Germinal center (tissue), 1 donor: Measurements from ENCODE around the gene ITGB2.

Experiments used
- DNase-seq: peaks from one replicate; pipeline ENCODE4 v3.0.0; 2012; ENCODE audit warnings: mixed read lengths, low spot score

Gene ITGB2

DNA sequence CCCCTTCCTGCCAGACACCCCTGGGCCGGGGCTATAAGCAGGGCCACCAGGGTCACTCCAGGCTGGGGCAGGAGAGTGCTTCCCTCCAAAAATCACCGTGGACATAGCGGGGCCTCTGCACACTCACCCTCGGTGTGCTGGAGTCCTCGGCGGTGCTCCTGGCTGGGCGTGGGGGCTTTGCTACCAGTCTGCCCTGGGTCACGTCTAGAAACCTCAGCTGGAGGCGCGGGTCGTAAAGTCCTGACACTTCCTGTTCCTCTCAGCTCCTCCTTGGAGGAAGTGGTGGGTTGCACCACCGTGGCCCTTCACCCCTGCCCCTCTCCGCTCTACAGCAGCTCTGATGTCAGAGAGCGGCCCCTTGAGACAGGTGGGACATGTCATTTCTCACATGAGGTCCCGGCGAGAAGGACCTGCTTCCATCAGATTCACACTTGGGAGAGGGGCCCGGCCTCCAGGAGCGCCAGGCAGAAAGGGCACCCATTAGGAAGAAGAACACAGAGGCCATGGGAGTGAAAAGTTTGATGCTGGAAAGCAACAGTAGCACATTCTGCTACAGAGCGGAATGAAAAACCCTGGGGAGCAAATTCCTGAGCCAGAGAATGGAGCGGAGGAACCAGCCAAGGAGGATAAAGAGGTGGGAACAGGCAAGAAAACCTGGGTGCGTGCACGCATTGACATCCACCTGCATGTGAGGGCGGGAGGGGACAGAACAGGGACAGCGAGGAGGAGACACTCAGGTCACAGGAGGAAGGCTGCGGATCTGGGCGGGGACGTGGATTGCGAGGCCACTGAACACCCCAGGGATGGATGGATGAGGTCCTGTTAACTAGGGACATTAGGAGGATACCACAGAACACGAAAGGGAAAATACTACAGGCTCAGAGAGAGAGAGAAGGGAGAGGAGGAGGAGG is at the start of gene ITGB2:
Gene ITGB2, minus strand, starts transcription at position 206 of the 911 bp plus-strand sequence. CDS start 10,117 bp downstream, outside the sequence.
- DNase-seq: peak; percentile 70

- DNase-seq: no peak
Measured at GRCh38 chr21:44969931-44970755, 49.4 kb upstream of the ITGB2 start.

GRCh38 chr21:44969066-44969670 is 48.5 kb upstream of the ITGB2 start:
- DNase-seq: no peak

DNA sequence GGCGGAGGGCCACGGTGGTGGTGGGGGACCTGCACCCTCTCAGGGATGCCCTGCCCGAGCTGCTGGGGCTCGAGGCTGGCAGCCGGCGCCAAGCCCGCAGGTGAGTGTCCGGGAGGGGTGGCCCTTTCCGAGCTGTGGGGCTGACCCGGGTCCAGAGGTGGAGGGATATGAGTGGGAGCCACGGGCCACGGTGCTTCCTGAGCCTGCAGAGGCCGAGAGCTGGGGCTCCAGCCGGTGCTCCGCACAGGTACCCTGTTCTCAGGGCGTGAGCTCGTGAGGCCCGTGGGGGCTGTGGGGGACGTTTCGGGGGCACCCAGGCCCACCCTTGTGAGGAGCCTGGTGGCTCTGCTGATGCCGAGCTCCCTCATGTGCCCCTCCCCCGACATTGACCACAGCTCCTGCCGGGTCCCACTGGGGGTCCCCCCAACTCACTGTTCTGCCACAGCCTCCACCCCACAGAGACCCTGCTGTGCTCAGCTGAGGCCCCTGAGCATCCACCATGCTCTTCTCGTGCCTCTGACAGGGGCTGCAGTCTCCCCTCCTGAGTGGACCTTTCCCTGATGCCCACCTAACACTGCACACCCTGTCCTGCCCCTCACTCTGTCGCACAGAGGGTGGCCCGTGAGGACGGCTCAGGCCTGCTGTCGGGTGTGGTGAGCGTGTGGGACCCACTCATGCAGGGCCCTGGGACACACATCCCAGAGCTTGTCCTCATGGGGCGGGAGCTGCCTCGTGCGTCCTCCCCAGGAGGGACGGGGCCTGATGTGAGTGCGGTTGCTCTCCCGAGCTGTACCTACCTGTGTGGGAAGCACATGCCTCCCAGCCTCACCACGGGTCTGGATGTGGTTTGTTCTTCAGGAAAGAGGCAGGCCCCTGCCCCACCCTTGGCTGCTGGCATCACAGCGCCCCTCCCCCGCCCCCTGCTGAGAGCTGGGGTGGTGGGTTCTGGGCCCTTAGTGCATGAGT is 46.7 kb upstream of the ITGB2 start:
- DNase-seq: no peak

GRCh38 chr21:44966135-44967081 is 45.7 kb upstream of the ITGB2 start:
- DNase-seq: no peak

GRCh38 chr21:44965251-44966022 is 44.7 kb upstream of the ITGB2 start:
- DNase-seq: no peak

GRCh38 chr21:44964381-44964780 is 43.7 kb upstream of the ITGB2 start:
- no peak for DNase-seq

DNA sequence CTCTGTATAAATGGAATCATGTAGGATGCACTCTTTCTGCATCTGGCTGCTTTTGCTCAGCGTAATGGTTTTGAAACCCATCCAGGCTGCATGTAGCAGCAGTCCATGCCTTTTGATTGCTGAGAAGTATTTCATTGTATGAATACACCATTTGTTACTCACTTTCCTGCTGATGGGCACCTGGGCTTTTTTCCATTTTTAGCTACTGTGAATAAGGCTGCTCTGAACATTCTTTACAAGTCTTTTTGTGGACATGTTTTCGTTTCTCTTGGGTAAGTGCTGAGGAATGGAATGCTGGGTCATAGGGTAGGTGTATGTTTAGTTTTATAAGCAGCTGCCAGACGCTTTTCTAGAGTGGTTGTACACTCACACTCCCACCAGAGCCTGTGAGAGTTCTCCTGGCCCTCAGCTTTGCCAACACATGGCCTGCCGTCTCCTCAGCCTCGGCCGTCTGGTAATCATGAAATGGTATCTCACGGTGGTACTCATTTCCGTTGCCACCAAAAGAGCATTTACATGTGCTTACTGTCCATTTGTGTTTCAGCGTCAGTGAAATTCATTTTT is 41.8 kb upstream of the ITGB2 start:
- DNase-seq: no peak

- DNase-seq: no peak
Measured at GRCh38 chr21:44960141-44961092, 39.7 kb upstream of the ITGB2 start.

- DNase-seq: no peak
Measured at GRCh38 chr21:44959376-44960091, 38.8 kb upstream of the ITGB2 start.

DNA sequence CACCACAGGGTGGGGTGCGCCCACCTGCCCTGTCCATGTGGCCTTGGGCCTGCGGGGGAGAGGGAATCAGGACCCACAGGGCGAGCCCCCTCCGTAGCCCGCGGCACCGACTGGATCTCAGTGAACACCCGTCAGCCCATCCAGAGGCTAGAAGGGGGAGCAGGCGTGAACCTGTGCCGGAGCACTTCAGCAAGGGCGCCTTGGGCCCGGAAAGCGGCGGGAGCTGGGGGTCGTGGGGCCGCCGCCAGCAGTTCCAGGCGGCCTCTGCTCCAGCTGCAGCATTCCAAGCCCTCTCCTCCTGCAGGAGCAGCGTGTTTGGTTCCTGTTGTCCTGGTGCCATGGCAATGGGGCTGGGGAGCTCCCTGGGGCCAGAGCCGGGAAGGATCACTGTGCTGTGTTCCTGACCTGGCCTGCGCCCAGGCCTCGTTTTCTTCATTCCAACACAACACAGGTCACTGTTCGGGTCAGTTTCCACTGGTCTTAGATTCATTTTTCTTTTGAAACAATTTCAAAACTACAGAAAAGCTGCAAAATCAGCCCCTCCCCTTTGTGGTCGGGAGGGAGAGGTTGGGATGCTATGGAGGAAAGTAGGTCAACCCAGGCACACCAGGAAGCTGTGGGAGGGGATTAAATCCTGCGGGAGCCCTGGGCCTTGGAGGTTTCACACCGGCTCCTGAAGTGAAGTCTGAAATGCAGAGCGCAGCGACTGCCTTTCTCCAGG is 37.9 kb upstream of the ITGB2 start:
- DNase-seq: no peak

DNA sequence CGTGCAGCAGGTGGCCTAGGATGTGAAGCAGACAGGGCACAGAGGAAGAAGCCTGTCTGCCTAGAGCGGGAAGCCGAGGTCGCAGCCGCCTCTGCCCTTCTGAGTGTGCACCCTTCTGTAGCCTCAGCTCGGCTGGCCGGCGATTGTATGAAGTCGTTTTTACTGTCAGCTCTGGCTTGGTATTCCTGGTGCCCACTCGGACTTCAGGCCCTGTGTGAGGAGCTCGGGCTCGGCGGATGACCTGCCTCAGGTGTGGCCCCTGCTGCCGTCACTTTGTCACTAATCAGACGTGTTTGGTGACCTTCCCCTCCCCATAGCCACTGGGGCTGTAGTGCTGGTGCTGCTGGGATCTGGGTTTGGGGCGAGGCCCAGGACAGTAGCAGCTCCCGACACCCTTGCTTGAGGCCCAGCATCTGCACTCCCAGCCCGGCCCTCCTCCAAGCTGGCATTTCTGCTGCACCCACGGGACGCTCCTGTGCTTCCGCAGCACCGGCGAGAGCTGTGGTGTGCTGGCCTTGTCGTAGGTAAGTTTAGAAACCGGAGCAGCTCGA is 37.3 kb upstream of the ITGB2 start:
- no peak for DNase-seq

DNA sequence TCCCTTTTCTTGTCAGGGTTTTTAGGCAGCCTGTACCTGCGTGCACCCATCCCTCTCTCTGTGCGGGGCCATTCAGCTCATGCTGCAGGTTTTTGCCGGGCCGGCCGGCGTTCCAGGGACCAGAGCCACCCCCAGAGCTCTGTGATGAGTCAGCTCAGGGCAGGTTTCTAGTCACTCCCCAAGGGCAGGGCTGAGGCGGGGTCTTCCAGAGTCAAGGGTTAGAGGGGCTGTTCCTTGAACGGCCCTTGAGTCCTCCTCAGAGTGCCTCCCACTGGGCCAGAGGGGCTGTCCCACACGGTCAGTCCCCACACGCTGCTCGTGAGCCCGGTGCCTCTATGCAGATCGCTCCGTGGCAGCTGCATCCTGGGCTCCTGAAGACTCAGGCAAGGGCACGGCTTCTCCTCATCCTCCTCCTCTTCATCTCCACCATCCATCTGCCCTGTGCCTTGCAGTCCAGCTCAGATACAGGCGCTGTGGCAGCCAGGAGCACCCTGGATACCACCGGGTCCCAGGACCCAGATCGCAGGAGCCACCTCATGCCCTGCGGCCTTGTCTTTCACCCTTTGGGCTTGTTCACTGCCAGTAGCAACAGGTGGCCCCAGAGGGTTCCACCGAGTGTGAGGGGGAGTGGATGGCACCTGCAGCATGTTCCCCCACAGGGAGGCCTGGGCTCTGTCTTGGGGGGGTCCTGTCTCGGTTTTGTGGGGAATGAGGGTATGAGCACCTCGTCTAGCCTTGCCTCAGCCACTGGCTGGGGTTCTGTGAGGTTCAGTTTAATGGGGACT is 36.5 kb upstream of the ITGB2 start:
- DNase-seq: no peak

DNA sequence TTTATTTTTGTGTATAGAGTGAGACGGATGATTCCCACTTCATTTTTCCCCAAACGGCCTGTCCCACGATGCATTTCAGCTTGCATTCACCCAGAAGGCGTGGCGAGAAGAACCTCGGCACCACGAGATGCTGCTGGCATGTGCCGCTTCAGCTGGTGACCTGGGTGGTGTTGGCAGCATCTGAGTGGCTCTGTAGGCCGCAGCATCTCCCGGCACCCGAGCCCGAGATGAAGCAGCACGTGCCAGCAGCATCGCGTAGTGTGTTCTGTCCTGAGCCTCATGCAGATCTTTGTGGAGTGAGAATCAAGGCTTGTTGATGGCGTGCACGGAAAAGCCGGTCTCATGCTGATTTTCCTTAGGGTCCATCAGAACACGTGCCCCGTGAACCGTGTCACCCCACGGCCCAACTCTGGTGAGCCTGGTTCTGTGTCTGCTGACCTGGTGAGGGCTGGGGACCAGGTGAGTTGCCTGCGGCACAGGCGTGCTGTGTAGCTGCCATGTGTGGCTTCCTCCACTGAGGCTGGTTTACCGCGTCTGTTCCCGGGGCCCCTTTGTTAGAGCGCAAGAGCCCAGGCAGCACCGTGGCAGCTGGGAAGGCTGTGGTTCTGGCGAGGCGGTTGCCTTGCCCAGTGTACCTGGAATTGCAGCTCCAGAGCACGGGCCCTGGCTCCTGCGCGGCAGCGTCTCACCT is 35.8 kb upstream of the ITGB2 start:
- no peak for DNase-seq

- DNase-seq: no peak
Measured at GRCh38 chr21:44955798-44956175, 35.1 kb upstream of the ITGB2 start.
